GM21825 (cell line): Measurements from ENCODE around the gene RBM6.

Experiments used
- ATAC-seq: cut with Tn5 transposase; IDR thresholded peaks from one replicate; pipeline ENCODE4 v1.9.1; 2021; ENCODE audit warnings: mild to moderate bottlenecking, moderate library complexity; ENCODE audit not compliant: unreplicated experiment

RBM6 gene

DNA sequence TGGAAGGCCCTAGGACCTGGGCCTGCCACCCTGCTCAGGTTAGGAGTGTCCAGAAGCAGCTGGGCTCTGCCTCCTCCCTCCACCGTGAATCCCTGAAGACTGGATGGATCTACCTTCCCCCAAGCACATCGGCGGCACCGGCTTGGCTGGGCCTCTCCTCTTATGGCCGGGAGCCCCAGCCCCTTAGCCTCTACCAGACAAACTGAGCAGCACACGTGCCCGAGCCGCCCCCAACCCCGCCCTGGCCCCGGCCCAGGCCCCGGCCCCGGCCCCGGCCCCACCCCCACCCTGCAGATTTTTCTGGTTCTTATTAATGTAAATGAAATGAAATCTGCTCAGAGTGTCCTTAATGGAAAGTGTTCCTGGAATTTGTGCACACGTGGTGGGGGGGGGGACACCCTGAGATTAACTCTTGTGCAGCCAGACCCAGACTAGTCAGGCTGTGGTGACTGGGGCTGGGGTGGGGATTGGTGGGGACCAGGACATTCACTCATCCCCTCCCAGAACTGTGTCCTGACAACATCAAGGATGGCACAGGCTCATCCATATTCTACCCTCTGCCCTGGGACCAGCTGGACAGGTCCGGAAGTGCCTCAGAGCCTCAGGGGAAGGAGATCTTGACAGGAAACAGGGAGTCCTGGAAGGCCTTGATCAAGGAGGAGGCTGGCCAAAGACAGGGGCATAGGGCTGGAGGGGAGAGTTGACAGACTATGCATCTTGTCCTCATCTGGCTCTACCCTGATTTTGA, 184.3 kb downstream of the RBM6 start:
- no peak for ATAC-seq

DNA sequence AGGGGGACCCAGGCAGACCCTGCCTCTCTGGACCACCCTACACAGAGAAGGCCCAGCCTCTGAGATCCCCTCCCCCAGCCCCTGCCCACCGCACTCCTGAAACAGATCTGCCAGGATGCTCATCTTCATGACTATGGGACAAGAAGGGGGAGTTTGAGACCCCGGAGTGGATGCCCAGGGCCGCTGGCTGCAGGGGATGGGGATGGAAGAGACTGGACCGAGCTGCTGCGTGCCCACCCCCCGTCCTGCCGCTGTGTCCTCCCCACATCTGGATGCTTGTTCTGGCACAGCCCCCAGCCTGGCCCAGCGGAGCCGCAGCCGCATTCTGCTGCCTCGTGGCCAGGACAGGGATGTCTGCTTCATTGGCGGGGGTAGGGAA, 184.8 kb downstream of the RBM6 start:
- no peak for ATAC-seq

GRCh38 chr3:50125541-50126286, 185.8 kb downstream of the RBM6 start:
- no peak for ATAC-seq

GRCh38 chr3:50126287-50127211, 186.6 kb downstream of the RBM6 start:
- no peak for ATAC-seq
